GF-D8 (cell line): Measurements from ENCODE around the gene AGAP1.

Experiments
- DNase-seq: peaks from one replicate; lab custom pipeline; 2025; lab: John Stamatoyannopoulos, UW

Gene AGAP1

GRCh38 chr2:235968155-235968554 lies 474.3 kb downstream of the AGAP1 start:
- no peak for DNase-seq

GRCh38 chr2:235968616-235969324 lies 474.9 kb downstream of the AGAP1 start:
- DNase-seq, result no peak

- no peak for DNase-seq
Observed at GRCh38 chr2:235970204-235971040, 476.6 kb downstream of the AGAP1 start.

- no peak for DNase-seq
Observed at GRCh38 chr2:235976516-235976915, 482.7 kb downstream of the AGAP1 start.

GRCh38 chr2:235976956-235977355 lies 483.1 kb downstream of the AGAP1 start:
- no peak for DNase-seq

- no peak for DNase-seq
Observed at GRCh38 chr2:235977445-235977844, 483.6 kb downstream of the AGAP1 start.

- no peak for DNase-seq
Observed at GRCh38 chr2:235978022-235978421, 484.2 kb downstream of the AGAP1 start.

- no peak for DNase-seq
Observed at GRCh38 chr2:235979037-235979436, 485.2 kb downstream of the AGAP1 start.

- DNase-seq, result no peak
Observed at GRCh38 chr2:235979753-235980435, 486.1 kb downstream of the AGAP1 start.

- DNase-seq, result no peak
Observed at GRCh38 chr2:235981631-235982030, 487.8 kb downstream of the AGAP1 start.

- DNase-seq, result no peak
Observed at GRCh38 chr2:235983016-235983415, 489.2 kb downstream of the AGAP1 start.

GRCh38 chr2:235984552-235984951 lies 490.7 kb downstream of the AGAP1 start:
- DNase-seq, result no peak

GRCh38 chr2:235986361-235986760 lies 492.5 kb downstream of the AGAP1 start:
- no peak for DNase-seq

- DNase-seq, result no peak
Observed at GRCh38 chr2:235988271-235989015, 494.6 kb downstream of the AGAP1 start.

GRCh38 chr2:235989591-235989990 lies 495.7 kb downstream of the AGAP1 start:
- DNase-seq, result no peak

- no peak for DNase-seq
Observed at GRCh38 chr2:235990344-235990743, 496.5 kb downstream of the AGAP1 start.

- DNase-seq, result no peak
Observed at GRCh38 chr2:235992024-235992423, 498.2 kb downstream of the AGAP1 start.

GRCh38 chr2:235996419-235996818 lies 502.6 kb downstream of the AGAP1 start:
- no peak for DNase-seq

GRCh38 chr2:235999011-235999410 lies 505.2 kb downstream of the AGAP1 start:
- no peak for DNase-seq

- DNase-seq, result no peak
Observed at GRCh38 chr2:236001166-236001828, 507.5 kb downstream of the AGAP1 start.

GRCh38 chr2:236001854-236002253 lies 508.0 kb downstream of the AGAP1 start:
- no peak for DNase-seq

- no peak for DNase-seq
Observed at GRCh38 chr2:236008006-236008405, 514.2 kb downstream of the AGAP1 start.
